Activated naive CD4-positive, alpha-beta T cell treated with anti-CD3 and anti-CD28 coated beads, Interleukin-2, amount 50 U/mL, for 24 hours (primary cell): ENCODE results near the gene PRDX5.

Experiments used
- H3K27ac Mint-ChIP-seq: one replicate; pipeline ENCODE4 v1.8.0; 2021; ENCODE audit warnings: mild to moderate bottlenecking, mixed read lengths
- H3K27me3 Mint-ChIP-seq: one replicate; pipeline ENCODE4 v1.8.0; 2021; ENCODE audit warnings: mixed read lengths
- H3K36me3 Mint-ChIP-seq: one replicate; pipeline ENCODE4 v1.8.0; 2021; ENCODE audit warnings: mixed read lengths
- H3K4me1 Mint-ChIP-seq: one replicate; pipeline ENCODE4 v1.8.0; 2021; ENCODE audit warnings: mixed read lengths
- H3K4me3 Mint-ChIP-seq: one replicate; pipeline ENCODE4 v1.8.0; 2021; ENCODE audit warnings: mild to moderate bottlenecking, mixed read lengths
- H3K9me3 Mint-ChIP-seq: one replicate; pipeline ENCODE4 v1.8.0; 2021; ENCODE audit warnings: mixed read lengths

PRDX5 gene

GRCh38 chr11:64324692-64325469 lies 7.0 kb downstream of the PRDX5 start:
- Mint-ChIP-seq H3K36me3 (no peaks in the 10 kb centered on the region), H3K27me3 (no peaks in the 10 kb centered on the region), H3K4me1 (peaks cover 10% of the 10 kb centered on the region), H3K4me3 (no peak overlapping the region), H3K9me3 (no peaks in the 10 kb centered on the region), H3K27ac (no peak overlapping the region)

- Mint-ChIP-seq H3K27ac (no peak overlapping the region), H3K27me3 (no peaks in the 10 kb centered on the region), H3K36me3 (no peaks in the 10 kb centered on the region)
Observed at GRCh38 chr11:64327375-64327774, 9.5 kb downstream of the PRDX5 start.

GRCh38 chr11:64327993-64328392 lies 10.1 kb downstream of the PRDX5 start:
- peaks cover 7% of the 10 kb centered on the region for H3K4me1 Mint-ChIP-seq
- no peaks in the 10 kb centered on the region for H3K36me3 Mint-ChIP-seq
- H3K4me3 Mint-ChIP-seq = no peak overlapping the region
- no peaks in the 10 kb centered on the region for H3K27me3 Mint-ChIP-seq
- H3K9me3 Mint-ChIP-seq = no peaks in the 10 kb centered on the region
- H3K27ac Mint-ChIP-seq = no peak overlapping the region

More at GRCh38 chr11:64327375-64327774, 9.5 kb downstream of the PRDX5 start:
- Mint-ChIP-seq H3K4me3 (no peak overlapping the region), H3K4me1 (peaks cover 7% of the 10 kb centered on the region), H3K9me3 (no peaks in the 10 kb centered on the region)

- no peaks in the 10 kb centered on the region for H3K27me3 Mint-ChIP-seq
- H3K4me3 Mint-ChIP-seq = no peak overlapping the region
- no peaks in the 10 kb centered on the region for H3K9me3 Mint-ChIP-seq
- peaks cover 7% of the 10 kb centered on the region for H3K4me1 Mint-ChIP-seq
- H3K27ac Mint-ChIP-seq = no peak overlapping the region
- no peaks in the 10 kb centered on the region for H3K36me3 Mint-ChIP-seq
Observed at GRCh38 chr11:64330888-64331287, 13.0 kb downstream of the PRDX5 start.

DNA sequence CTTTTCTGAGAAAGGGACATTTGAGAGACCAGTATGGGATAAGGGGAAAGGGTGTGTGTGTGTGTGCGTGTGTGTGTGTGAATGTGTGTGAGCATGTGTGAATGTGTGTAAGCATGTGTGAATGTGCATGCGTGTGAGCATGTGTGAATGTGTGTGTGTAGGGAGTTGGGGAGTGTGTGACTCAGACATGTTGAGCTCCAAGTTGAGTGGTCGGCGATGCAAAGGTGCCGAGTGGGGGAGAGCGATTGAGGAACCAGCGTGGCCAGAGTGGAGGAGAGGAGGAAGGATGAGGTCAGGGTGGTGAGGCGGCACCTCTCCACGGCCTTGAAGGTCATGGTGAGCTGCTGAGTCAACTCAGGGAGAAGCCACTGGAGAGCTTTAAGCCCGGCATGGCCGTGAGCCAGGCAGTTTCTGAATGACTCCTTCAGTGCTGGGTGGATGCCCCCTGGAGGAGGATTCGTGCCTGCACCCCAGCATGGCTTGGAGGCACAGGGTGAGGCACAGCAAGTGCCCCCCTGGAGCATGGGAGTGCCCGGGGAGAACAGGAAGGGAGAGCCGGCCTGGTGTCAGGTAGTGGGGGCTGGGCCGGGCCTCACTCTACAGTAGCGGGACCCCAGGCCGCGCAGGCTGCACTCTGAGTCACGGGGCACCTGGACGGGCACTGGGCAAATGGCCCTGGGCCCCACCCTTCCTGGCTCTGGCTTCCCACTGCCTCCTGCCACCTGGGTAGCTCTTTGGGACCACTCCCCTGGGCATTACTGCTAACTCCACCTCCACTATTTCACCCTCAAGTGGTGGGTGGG lies 13.8 kb downstream of the PRDX5 start:
- no peaks in the 10 kb centered on the region for H3K36me3 Mint-ChIP-seq
- no peaks in the 10 kb centered on the region for H3K9me3 Mint-ChIP-seq
- H3K4me3 Mint-ChIP-seq = peak overlapping the region; percentile 13
- H3K4me1 Mint-ChIP-seq = peaks cover 7% of the 10 kb centered on the region
- no peak overlapping the region for H3K27ac Mint-ChIP-seq
- no peaks in the 10 kb centered on the region for H3K27me3 Mint-ChIP-seq

GRCh38 chr11:64333556-64333955 lies 15.6 kb downstream of the PRDX5 start:
- Mint-ChIP-seq H3K36me3 (no peaks in the 10 kb centered on the region), H3K27ac (peak overlapping the region; percentile 57)

DNA sequence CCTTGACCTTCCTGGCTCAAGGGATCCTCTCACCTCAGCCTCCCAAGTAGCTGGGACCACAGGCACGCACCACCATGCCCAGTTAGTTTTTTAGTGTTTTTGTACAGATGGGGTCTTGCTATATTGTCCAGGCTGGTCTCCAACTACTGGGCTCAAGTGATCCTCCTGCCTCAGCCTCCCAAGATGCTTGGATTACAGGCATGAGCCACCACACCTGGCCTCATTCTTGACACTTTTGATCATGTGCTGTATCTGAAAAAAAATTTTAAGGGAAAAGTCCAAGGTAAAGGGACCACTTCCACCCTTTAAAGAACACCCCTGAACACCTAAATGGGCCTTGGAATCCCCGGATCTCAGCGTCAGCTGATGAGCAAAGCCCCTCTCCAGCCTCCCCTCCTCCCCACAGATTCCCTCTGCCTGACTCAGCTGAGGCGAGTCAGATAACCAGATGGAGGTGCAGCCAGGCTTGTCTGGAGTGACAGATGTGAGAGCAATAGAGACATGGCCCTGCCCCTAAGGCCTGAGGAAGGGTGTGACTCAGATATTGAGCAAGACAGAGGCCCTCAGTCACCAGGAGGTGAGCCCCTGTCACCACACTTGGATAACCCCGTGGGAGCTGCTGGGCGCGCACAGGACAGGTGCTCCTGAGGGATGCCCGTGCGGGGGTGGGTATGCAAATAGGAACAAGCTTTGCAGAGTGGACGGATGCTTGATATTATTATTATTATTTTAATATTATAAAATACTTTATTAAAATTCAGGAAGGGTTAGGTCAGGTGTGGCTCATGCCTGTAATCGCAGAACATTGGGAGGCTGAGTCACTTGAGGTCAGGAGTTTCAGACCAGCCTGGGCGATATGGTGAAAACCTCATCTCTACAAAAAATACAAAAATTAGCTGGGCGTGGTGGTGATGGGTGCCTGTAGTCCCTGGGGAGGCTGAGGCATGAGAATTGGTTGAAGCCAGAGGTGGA lies 17.1 kb downstream of the PRDX5 start:
- Mint-ChIP-seq H3K36me3 (no peaks in the 10 kb centered on the region), H3K4me1 (peaks cover 27% of the 10 kb centered on the region), H3K27me3 (no peaks in the 10 kb centered on the region), H3K9me3 (no peaks in the 10 kb centered on the region), H3K4me3 (no peak overlapping the region), H3K27ac (no peak overlapping the region)

More at GRCh38 chr11:64333556-64333955, 15.6 kb downstream of the PRDX5 start:
- Mint-ChIP-seq H3K4me1 (peaks cover 15% of the 10 kb centered on the region), H3K4me3 (no peak overlapping the region), H3K27me3 (no peaks in the 10 kb centered on the region), H3K9me3 (no peaks in the 10 kb centered on the region)

- H3K4me1 Mint-ChIP-seq = peaks cover 37% of the 10 kb centered on the region
- no peaks in the 10 kb centered on the region for H3K27me3 Mint-ChIP-seq
- no peaks in the 10 kb centered on the region for H3K36me3 Mint-ChIP-seq
- H3K27ac Mint-ChIP-seq = peak overlapping the region; percentile 51
- H3K4me3 Mint-ChIP-seq = no peak overlapping the region
- no peaks in the 10 kb centered on the region for H3K9me3 Mint-ChIP-seq
Observed at GRCh38 chr11:64337538-64338249, 19.8 kb downstream of the PRDX5 start.

- peaks cover 37% of the 10 kb centered on the region for H3K4me1 Mint-ChIP-seq
- peak overlapping the region; percentile 96 for H3K27ac Mint-ChIP-seq
- H3K27me3 Mint-ChIP-seq = no peaks in the 10 kb centered on the region
- H3K4me3 Mint-ChIP-seq = peak overlapping the region; percentile 88
- no peaks in the 10 kb centered on the region for H3K36me3 Mint-ChIP-seq
- no peaks in the 10 kb centered on the region for H3K9me3 Mint-ChIP-seq
Observed at GRCh38 chr11:64338716-64339115, 20.8 kb downstream of the PRDX5 start.

DNA sequence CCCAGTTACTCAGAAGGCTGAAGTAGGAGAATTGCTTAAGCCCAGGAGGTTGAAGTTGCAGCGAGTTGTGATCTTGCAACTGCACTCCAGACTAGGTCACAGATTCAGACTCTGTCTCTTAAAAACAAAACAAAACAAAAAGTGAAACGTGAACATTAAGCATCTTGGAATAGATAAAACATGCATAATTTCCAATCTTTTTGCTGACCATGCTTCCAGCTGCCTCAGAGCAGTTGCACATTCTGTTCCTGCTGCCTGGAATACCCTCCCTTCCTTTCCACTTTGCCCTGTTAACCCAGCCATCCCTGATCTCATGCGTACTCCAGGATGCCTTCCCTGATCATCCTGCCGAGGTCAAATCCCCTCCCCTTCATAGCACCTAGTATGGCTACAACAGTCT lies 21.4 kb downstream of the PRDX5 start:
- Mint-ChIP-seq H3K4me1 (peaks cover 37% of the 10 kb centered on the region), H3K9me3 (no peaks in the 10 kb centered on the region), H3K4me3 (peak overlapping the region; percentile 88), H3K27me3 (no peaks in the 10 kb centered on the region), H3K27ac (peak overlapping the region; percentile 96), H3K36me3 (no peaks in the 10 kb centered on the region)

DNA sequence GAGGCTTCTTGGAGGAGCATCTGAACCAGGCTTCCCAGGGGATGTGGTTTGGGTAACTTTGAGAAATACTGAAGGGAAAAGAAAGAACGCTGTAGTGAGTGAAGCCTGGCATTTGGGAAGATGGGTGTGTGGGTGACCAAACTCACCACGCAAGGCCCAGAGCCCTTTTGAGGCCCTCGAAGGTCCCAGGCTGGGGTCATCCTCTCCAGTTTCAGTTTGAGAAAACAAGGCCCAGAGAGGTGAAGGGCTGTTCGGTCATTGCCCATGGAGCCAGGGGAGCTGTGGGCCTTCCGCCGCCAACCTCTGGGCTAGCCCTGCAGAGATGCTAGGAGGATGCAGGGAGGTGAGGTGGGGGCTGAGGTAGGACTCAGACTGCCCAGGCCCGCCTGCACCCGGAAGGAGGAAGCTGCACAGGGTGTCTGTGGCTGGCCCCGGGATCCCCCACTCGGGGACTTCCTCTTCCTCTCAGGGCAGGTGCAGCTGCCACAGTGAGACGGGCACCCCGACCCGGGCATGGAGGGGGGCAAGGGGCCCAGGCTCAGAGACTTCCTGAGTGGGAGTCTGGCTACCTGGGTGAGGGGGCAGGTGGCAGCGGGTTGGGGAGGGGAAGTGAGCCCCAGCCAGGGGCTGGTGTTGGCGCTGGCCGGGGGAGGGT lies 22.0 kb downstream of the PRDX5 start, which contains the start of gene CCDC88B:
TSS of gene CCDC88B (plus strand) at position 451 of the 655 bp plus-strand sequence. CDS start at position 514, 63 bp downstream.
- no peaks in the 10 kb centered on the region for H3K36me3 Mint-ChIP-seq
- H3K27ac Mint-ChIP-seq = peak within 1 kb of the TSS; percentile 96
- no peaks in the 10 kb centered on the region for H3K9me3 Mint-ChIP-seq
- peak within 1 kb of the TSS; percentile 88 for H3K4me3 Mint-ChIP-seq
- peaks cover 37% of the 10 kb centered on the region for H3K4me1 Mint-ChIP-seq
- no peaks in the 10 kb centered on the region for H3K27me3 Mint-ChIP-seq

DNA sequence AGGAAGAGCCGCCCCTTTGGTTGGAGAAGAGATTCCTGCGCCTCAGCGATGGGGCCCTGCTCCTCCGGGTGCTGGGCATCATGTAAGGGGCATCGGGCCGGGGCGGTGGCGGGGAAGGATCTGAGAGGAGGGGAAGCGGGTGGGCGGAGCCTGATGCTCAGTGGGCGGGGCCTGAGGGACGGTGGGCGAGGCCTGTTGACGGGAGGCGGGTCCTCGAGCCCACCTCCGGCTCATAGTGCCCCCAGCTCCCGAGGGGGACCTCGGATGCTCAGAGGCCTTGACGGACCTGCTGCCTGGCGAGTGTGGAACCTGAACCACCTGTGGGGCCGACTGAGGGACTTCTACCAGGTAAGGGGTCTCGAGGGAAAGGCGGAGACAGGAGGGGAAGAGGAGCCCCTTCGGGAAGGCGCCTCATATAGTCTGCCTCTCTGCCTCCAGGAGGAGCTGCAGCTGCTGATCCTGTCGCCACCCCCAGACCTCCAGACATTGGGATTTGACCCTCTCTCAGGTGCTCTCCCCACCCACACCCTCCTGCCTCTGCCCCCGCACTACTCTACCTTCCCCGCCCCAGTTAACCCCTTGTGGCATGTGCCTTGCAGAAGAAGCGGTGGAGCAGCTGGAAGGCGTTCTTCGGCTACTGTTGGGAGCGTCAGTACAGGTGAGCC lies 22.9 kb downstream of the PRDX5 start:
- H3K36me3 Mint-ChIP-seq = no peaks in the 10 kb centered on the region
- no peaks in the 10 kb centered on the region for H3K27me3 Mint-ChIP-seq
- peak overlapping the region; percentile 72 for H3K27ac Mint-ChIP-seq
- H3K4me1 Mint-ChIP-seq = peaks cover 40% of the 10 kb centered on the region
- peak overlapping the region; percentile 88 for H3K4me3 Mint-ChIP-seq
- no peaks in the 10 kb centered on the region for H3K9me3 Mint-ChIP-seq

DNA sequence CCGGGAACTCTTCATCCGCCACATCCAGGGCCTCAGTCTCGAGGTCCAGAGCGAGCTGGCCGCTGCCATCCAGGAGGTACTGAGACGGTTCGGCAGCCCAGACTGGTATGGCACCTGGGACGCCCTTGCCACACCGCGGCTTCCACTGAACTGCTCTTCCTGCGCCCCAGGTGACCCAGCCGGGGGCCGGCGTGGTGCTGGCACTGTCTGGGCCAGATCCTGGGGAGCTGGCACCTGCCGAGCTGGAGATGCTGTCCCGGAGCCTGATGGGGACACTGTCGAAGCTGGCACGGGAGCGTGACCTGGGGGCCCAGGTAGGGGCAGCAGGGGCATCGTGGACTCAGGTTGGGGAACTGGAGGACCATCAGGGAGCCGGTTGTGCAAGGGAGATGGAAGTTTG lies 23.5 kb downstream of the PRDX5 start:
- Mint-ChIP-seq H3K27ac (no peak overlapping the region), H3K4me3 (peak overlapping the region; percentile 88), H3K4me1 (peaks cover 40% of the 10 kb centered on the region)

More for the DNA sequence above, 23.5 kb downstream of the PRDX5 start:
- H3K36me3 Mint-ChIP-seq = no peaks in the 10 kb centered on the region
- no peaks in the 10 kb centered on the region for H3K9me3 Mint-ChIP-seq
- H3K27me3 Mint-ChIP-seq = no peaks in the 10 kb centered on the region
